Tracheal epithelial cell (primary cell): Measurements from ENCODE around the gene RPS24. TPM values are rescaled to one million over a fixed set of nuclear protein-coding genes. Genes with fewer than 3 reads are reported as not detected.

ENCODE experiments used
- total RNA-seq: library from RNA; depleted of rRNA; stranded (reverse); fragments of >200 nt; gene quantifications from 2 replicates; pipeline ENCODE4 v1.2.1, GENCODE V29; 2014

Gene RPS24
- 3,761 and 5,935 TPM in 2 replicates for total RNA-seq

GRCh38 chr10:78033637-78034470, at the start of gene RPS24:
Gene RPS24 (plus strand): TSS chr10:78033863. CDS start chr10:78033902, 39 bp downstream.

GRCh38 chr10:78029269-78030226, 4.1 kb upstream of the RPS24 start, which contains the start of gene POLR3A:
Gene POLR3A (minus strand): TSS chr10:78029515. CDS start chr10:78029407, 108 bp downstream.

Other genes with a start within 250 kb of the RPS24 start
- gene DLG5, start 107.1 kb upstream of the RPS24 start, total RNA-seq: 25.8 and 45.6 TPM in 2 replicates
- 19.3 and 19.6 TPM in 2 replicates for gene POLR3A, start 4.3 kb upstream of the RPS24 start, total RNA-seq